Gastroesophageal sphincter (tissue), 4 donors: ENCODE results near the gene ZNF644. TPM values are rescaled to one million over a fixed set of nuclear protein-coding genes. Genes with fewer than 3 reads are reported as not detected.
"Not testable (repeated sequence)": the region's sequence is repeated elsewhere in the genome, so short reads cannot be mapped to it uniquely, and the experiment has no call there.

ENCODE experiments used
- ATAC-seq: fragments of 150-250 bp; one replicate; pipeline ENCODE4 v1.9.1; 2016; ENCODE audit warnings: mild to moderate bottlenecking, moderate library complexity
- H3K27ac ChIP-seq, 4 donors: fragments of 200-600 bp; sonication (generic) in 3 of 4; 1 replicate in 3 of 4; 2 replicates in 1 of 4; pipeline ENCODE4 v1.5.1; 2016 to 2019
- H3K27me3 ChIP-seq: fragments of 200-600 bp; sonication (generic); one replicate; pipeline ENCODE4 v1.5.1; 2019
- H3K36me3 ChIP-seq, 2 donors: fragments of 200-600 bp; sonication (generic); one replicate each; pipeline ENCODE4 v1.5.1; 2019; ENCODE audit warnings: control low read depth in 1 of 2
- H3K4me1 ChIP-seq, 3 donors: fragments of 200-600 bp; sonication (generic); 1 replicate in 2 of 3; 2 replicates in 1 of 3; pipeline ENCODE4 v1.5.1; 2016 to 2019; ENCODE audit warnings: control low read depth in 2 of 3
- H3K4me3 ChIP-seq, 2 donors: fragments of 200-600 bp; sonication (generic); one replicate each; pipeline ENCODE4 v1.5.1; 2019; ENCODE audit warnings: mild to moderate bottlenecking in 1 of 2, moderate library complexity in 1 of 2
- H3K9me3 ChIP-seq, 3 donors: fragments of 200-600 bp; sonication (generic); one replicate each; pipeline ENCODE4 v1.5.1; 2017 to 2019; ENCODE audit warnings: control low read depth in 2 of 3
- CTCF ChIP-seq, 4 experiments: fragments of 200-600 bp in 2 of 4; fragments of 450-650 bp in 2 of 4; sonication (generic) in 1 of 4; IDR thresholded peaks; one replicate each; pipeline ENCODE4 v1.5.1; 2017 to 2019; ENCODE audit warnings: antibody characterized with exemption in 4 of 4, mild to moderate bottlenecking in 2 of 4, moderate library complexity in 2 of 4
- EP300 ChIP-seq: sonication (generic); formaldehyde crosslinking; IDR thresholded peaks from one replicate; pipeline ENCODE4 v1.6.1; 2017; ENCODE audit warnings: antibody characterized with exemption, mild to moderate bottlenecking
- POLR2A ChIP-seq, 2 donors: fragments of 450-650 bp; IDR thresholded peaks; one replicate each; pipeline ENCODE4 v1.6.1; 2017; ENCODE audit warnings: antibody characterized with exemption in 2 of 2, mild to moderate bottlenecking in 2 of 2, moderate library complexity in 1 of 2
- POLR2AphosphoS5 ChIP-seq: sonication (generic); formaldehyde crosslinking; IDR thresholded peaks from one replicate; pipeline ENCODE4 v1.6.1; 2017; ENCODE audit warnings: antibody characterized with exemption
- WGBS, 2 donors: methylation state at CpG; one replicate each; pipeline ENCODE4 v1.1.5; 2018; ENCODE audit warnings: low coverage in 1 of 2; 5-methylcytosine and 5-hydroxymethylcytosine counted together
- total RNA-seq, 4 donors: library from RNA; depleted of rRNA; stranded (reverse); fragments of >200 nt; gene quantifications; one replicate each; pipeline ENCODE4 v1.1.0, GENCODE V29; 2016

ZNF644 gene
- total RNA-seq, 4 donors from 2014 or later: 40.2 to 83.3 (median 53.8) TPM

- Histone ChIP-seq H3K36me3 (no peaks in the 10 kb centered on the region), H3K4me3 (no peak overlapping the region), H3K4me1 (no peaks in the 10 kb centered on the region), H3K9me3 (no peaks in the 10 kb centered on the region), H3K27ac (no peak overlapping the region), H3K27me3 (no peaks in the 10 kb centered on the region)
- 17 to 37% methylated on average over 2 of the region's 2 CpGs for WGBS, 2 donors
- no peak for ATAC-seq
- TF ChIP-seq POLR2A (IDR thresholded peaks at IDR 0.05): no peak
- TF ChIP-seq CTCF (IDR thresholded peaks at IDR 0.05): no peak
- no peak for TF ChIP-seq EP300
- no peak for TF ChIP-seq POLR2AphosphoS5
Observed at GRCh38 chr1:91057784-91058183, 35.9 kb upstream of the ZNF644 start.

- Histone ChIP-seq H3K4me1 (no peaks in the 10 kb centered on the region), H3K4me3 (no peak overlapping the region), H3K36me3 (no peaks in the 10 kb centered on the region), H3K9me3 (no peaks in the 10 kb centered on the region), H3K27ac (no peak overlapping the region), H3K27me3 (no peaks in the 10 kb centered on the region)
- TF ChIP-seq POLR2A (IDR thresholded peaks at IDR 0.05): no peak
- no peak for TF ChIP-seq EP300
- no peak for TF ChIP-seq POLR2AphosphoS5
- TF ChIP-seq CTCF (IDR thresholded peaks at IDR 0.05): no peak
- WGBS, 2 donors: 78 to 88% methylated on average over 2 of the region's 2 CpGs
- no peak for ATAC-seq
Observed at GRCh38 chr1:91054780-91055481, 33.1 kb upstream of the ZNF644 start.

- Histone ChIP-seq H3K27me3 (no peaks in the 10 kb centered on the region), H3K36me3 (no peaks in the 10 kb centered on the region), H3K27ac (no peak overlapping the region), H3K9me3 (no peaks in the 10 kb centered on the region), H3K4me1 (no peaks in the 10 kb centered on the region), H3K4me3 (no peak overlapping the region)
- WGBS, 2 donors: 40 to 69% methylated on average over 2 of the region's 2 CpGs
- no peak for ATAC-seq
- TF ChIP-seq POLR2AphosphoS5 (no peak), POLR2A (IDR thresholded peaks at IDR 0.05) (no peak), EP300 (no peak), CTCF (IDR thresholded peaks at IDR 0.05) (no peak)
Observed at GRCh38 chr1:91053630-91054029, 31.8 kb upstream of the ZNF644 start.

- H3K27me3 ChIP-seq, ATAC-seq, H3K27ac ChIP-seq, H3K4me1 ChIP-seq, H3K36me3 ChIP-seq, H3K9me3 ChIP-seq, H3K4me3 ChIP-seq: not testable (repeated sequence)
- 76% methylated on average over 1 of the region's 2 CpGs; no CpG with 5 or more reads in 1 of the 2 donors for WGBS, 2 donors
Observed at GRCh38 chr1:91049551-91049950, 27.7 kb upstream of the ZNF644 start.

- no peaks in the 10 kb centered on the region for H3K4me1 ChIP-seq
- no peak overlapping the region for H3K27ac ChIP-seq
- H3K36me3 ChIP-seq: no peaks in the 10 kb centered on the region
- TF ChIP-seq CTCF (IDR thresholded peaks at IDR 0.05): no peak
- TF ChIP-seq POLR2A (IDR thresholded peaks at IDR 0.05): no peak
- TF ChIP-seq POLR2AphosphoS5: no peak
- H3K9me3 ChIP-seq: peaks cover 0 to 18% (median 0%) of the 10 kb centered on the region in 3 donors
- 58 to 67% methylated on average over 2 of the region's 2 CpGs for WGBS, 2 donors
- H3K4me3 ChIP-seq: no peak overlapping the region
- no peak for ATAC-seq
- H3K27me3 ChIP-seq: no peaks in the 10 kb centered on the region
Observed at GRCh38 chr1:91046766-91047165, 24.9 kb upstream of the ZNF644 start.
